Left lung (tissue), 10 donors: ENCODE measurements around the gene DIAPH2. TPM values are rescaled to one million over a fixed set of nuclear protein-coding genes. Genes with fewer than 3 reads are reported as not detected.

Experiments used
- ATAC-seq: fragments of 200-7000 bp; cut with Tn5 transposase; one replicate; pipeline ENCODE4 v1.9.1; 2020; ENCODE audit warnings: moderate library complexity
- DNase-seq, 4 donors: peaks; one replicate each; pipeline ENCODE4 v3.0.0-alpha.2; 2013 to 2020
- H3K27ac ChIP-seq, 2 donors: fragments of 200-600 bp; sonication (generic) in 1 of 2; one replicate each; pipeline versions ENCODE4 v1.5.0 to v1.8.0; 2020 to 2021
- H3K27me3 ChIP-seq, 2 donors: fragments of 200-600 bp; sonication (generic) in 1 of 2; one replicate each; pipeline versions ENCODE4 v1.5.0 to v1.8.0; 2020 to 2021
- H3K36me3 ChIP-seq, 2 donors: fragments of 200-600 bp; sonication (generic) in 1 of 2; one replicate each; pipeline versions ENCODE4 v1.5.0 to v1.8.0; 2020 to 2021
- H3K4me1 ChIP-seq, 2 donors: fragments of 200-600 bp; one replicate each; pipeline ENCODE4 v1.8.0; 2021
- H3K4me3 ChIP-seq, 2 donors: fragments of 200-600 bp; sonication (generic) in 1 of 2; one replicate each; pipeline versions ENCODE4 v1.5.0 to v1.8.0; 2020 to 2021; ENCODE audit warnings: mild to moderate bottlenecking in 1 of 2
- H3K9me3 ChIP-seq, 2 donors: fragments of 200-600 bp; sonication (generic) in 1 of 2; one replicate each; pipeline versions ENCODE4 v1.5.0 to v1.8.0; 2020 to 2021
- intact Hi-C, 2 donors: fragments of 100-400 bp; cut with DNase I; formaldehyde crosslinking; loops; one replicate each; pipeline versions ENCODE4 v1.11.2 to v1.14.2; 2022
- polyA plus RNA-seq, 6 donors: library from polyadenylated mRNA; unstranded; fragments of 120-200 nt; gene quantifications; one replicate each; pipeline ENCODE4 v1.2.1, GENCODE V29; 2013; ENCODE audit not compliant: insufficient read length in 6 of 6
- total RNA-seq, 2 donors: library from RNA; stranded (reverse); fragmentation: NEBNext Ultra II Directional; extraction: Animal tissue kit (Norgen Biotek cat#: 25700); gene quantifications; one replicate each; pipeline ENCODE4 v1.2.1, GENCODE V29; 2021
- TF ChIP-seq, protein P1 (sequence below), 2 donors: fragments of 200-600 bp; sonication (generic) in 1 of 2; IDR thresholded peaks; one replicate each; pipeline versions ENCODE4 v1.5.0 to v1.8.0; 2021; ENCODE audit warnings: antibody characterized with exemption in 2 of 2
- donor health status: DM: no; HTN: yes; CAD: no.
- donor health status: DM: no; HTN: no; CAD: no.

Gene DIAPH2
- total and polyA plus RNA-seq, 8 donors, result 14.6 to 34.1 (median 16.4) TPM

DNA sequence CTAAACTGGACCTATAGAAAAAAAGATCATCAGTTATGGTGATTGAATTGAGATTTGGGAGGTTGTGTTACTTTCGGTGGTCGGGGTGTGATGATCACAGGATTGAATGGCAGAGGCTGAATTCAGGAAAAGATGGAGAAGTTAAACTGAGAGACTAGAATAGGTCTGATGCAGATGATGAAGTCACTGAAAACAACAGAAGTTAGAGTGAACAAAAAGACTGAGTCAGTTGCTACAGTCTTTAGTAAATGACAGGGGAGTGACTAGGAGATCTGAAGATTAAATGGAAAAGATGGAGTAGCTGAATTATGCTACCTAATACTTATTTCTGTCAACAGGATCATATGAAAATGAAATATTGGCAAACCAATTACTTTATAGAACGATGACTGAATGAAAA is 362.2 kb downstream of the DIAPH2 start:
- no peak for ATAC-seq
- TF ChIP-seq, protein P1, sequence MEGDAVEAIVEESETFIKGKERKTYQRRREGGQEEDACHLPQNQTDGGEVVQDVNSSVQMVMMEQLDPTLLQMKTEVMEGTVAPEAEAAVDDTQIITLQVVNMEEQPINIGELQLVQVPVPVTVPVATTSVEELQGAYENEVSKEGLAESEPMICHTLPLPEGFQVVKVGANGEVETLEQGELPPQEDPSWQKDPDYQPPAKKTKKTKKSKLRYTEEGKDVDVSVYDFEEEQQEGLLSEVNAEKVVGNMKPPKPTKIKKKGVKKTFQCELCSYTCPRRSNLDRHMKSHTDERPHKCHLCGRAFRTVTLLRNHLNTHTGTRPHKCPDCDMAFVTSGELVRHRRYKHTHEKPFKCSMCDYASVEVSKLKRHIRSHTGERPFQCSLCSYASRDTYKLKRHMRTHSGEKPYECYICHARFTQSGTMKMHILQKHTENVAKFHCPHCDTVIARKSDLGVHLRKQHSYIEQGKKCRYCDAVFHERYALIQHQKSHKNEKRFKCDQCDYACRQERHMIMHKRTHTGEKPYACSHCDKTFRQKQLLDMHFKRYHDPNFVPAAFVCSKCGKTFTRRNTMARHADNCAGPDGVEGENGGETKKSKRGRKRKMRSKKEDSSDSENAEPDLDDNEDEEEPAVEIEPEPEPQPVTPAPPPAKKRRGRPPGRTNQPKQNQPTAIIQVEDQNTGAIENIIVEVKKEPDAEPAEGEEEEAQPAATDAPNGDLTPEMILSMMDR (IDR thresholded peaks at IDR 0.05), result no peak
- Histone ChIP-seq H3K27me3 (peaks cover 0 to 4% of the 10 kb centered on the region in 2 donors), H3K27ac (no peak overlapping the region), H3K4me3 (no peak overlapping the region), H3K9me3 (no peaks in the 10 kb centered on the region), H3K36me3 (no peaks in the 10 kb centered on the region), H3K4me1 (no peaks in the 10 kb centered on the region)
- no peak for DNase-seq
- intact Hi-C loops, result no loop called here

DNA sequence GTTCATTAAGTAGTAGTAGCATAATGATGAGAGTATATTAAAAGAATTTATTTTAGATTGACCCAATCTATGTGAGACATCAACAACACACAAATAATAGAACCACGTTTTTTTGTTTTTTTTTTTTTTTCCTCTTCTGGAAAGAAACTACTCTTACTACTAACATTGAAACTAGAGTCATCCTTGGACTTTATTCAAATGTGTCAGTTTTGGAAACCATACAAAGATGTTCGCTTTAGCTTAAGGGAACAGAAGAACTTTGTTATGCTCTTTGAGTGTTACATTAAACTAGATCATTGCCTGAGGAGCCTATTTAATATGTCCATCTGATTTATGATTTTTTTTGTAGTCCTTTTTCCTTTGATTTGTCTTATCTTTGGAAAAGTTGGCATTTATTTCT is 365.8 kb downstream of the DIAPH2 start:
- Histone ChIP-seq H3K9me3 (no peaks in the 10 kb centered on the region), H3K4me3 (no peak overlapping the region), H3K27me3 (peaks cover 0 to 4% of the 10 kb centered on the region in 2 donors), H3K36me3 (no peaks in the 10 kb centered on the region), H3K27ac (no peak overlapping the region), H3K4me1 (no peaks in the 10 kb centered on the region)
- TF ChIP-seq, protein P1 (IDR thresholded peaks at IDR 0.05), result no peak
- no peak for ATAC-seq
- DNase-seq, result no peak
- intact Hi-C loops, result no loop called here

DNA sequence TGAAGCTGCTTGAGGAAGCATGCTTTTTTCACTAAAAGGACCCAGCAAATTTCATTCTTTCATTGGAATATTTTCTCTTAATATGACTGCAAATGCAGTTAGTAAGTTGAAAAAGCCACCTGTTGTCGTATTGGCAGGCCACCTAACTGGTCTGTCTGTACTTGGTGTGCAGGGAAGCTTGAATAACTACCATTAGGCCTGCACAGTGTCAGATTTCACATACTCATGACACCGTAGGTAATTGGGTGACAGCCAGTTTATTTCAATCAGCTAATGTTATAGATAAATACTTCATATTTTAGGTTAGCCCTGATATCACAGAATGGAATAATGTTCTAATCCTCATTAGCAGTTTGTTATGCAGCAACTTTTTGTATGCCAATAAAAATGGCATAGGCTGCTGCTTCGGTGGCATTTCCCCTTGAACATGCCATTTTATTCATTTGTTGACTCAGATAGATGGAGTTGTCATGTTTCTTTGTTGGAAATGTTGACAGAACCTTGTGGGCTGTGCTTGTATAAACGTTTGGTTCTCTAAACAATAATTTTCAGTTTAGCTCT is 372.8 kb downstream of the DIAPH2 start:
- Histone ChIP-seq H3K36me3 (no peaks in the 10 kb centered on the region), H3K4me3 (no peak overlapping the region), H3K9me3 (no peaks in the 10 kb centered on the region), H3K27ac (no peak overlapping the region), H3K27me3 (no peaks in the 10 kb centered on the region), H3K4me1 (no peaks in the 10 kb centered on the region)
- ATAC-seq (no peak), DNase-seq (no peak)
- TF ChIP-seq, protein P1 (IDR thresholded peaks at IDR 0.05), result no peak
- intact Hi-C loops, result no loop called here

DNA sequence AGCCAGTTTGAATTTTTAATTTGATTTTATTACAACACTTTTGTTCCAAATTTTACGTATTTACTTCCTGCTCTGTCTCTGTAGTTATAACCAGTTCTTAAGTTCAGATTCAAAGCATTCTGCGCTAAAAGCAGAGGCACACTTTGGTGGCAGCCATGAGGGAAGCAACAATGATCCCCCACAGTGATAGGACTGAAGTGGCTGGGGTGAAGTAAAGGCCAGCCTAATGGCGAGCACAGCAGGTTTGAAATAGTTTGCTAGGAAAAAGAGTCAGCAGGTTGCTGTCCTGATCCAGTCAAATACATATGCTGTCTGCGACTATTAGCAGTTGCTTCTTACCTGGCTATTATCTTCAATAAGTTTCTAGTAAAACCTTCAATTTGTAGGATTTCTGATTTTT is 375.4 kb downstream of the DIAPH2 start:
- Histone ChIP-seq H3K36me3 (no peaks in the 10 kb centered on the region), H3K27me3 (no peaks in the 10 kb centered on the region), H3K4me3 (no peak overlapping the region), H3K27ac (no peak overlapping the region), H3K9me3 (no peaks in the 10 kb centered on the region), H3K4me1 (no peaks in the 10 kb centered on the region)
- no peak for DNase-seq
- no peak for ATAC-seq
- intact Hi-C loops, result no loop called here
- TF ChIP-seq, protein P1 (IDR thresholded peaks at IDR 0.05), result no peak

DNA sequence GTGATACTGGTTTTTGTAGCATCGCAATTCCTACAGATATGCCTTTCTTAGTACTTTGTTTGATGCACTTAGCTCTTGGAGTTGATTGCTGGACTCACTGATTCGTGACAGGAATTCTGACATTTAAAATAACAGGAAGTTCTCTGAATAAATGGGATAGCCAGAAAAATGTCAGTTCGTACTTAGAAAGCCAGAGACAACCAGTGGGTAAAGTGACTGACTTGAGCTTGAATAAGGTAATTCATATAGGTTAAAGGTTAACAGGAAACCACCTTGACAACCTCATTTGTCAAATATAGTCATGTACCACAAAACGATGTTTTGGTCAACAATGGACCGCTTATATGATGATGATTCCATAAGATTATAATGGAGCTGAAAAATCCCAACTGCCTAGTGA is 380.4 kb downstream of the DIAPH2 start:
- Histone ChIP-seq H3K36me3 (no peaks in the 10 kb centered on the region), H3K4me3 (no peak overlapping the region), H3K9me3 (no peaks in the 10 kb centered on the region), H3K27me3 (no peaks in the 10 kb centered on the region), H3K27ac (no peak overlapping the region), H3K4me1 (no peaks in the 10 kb centered on the region)
- intact Hi-C loops, result no loop called here
- TF ChIP-seq, protein P1 (IDR thresholded peaks at IDR 0.05), result no peak
- ATAC-seq, result no peak
- no peak for DNase-seq
